Ishikawa (cell line): ENCODE results near the gene MAN2B2.

Experiments
- CEBPB ChIP-seq: IDR thresholded peaks from 2 replicates; pipeline ENCODE4 v1.6.1; 2012
- CREB1 ChIP-seq: IDR thresholded peaks from 2 replicates; pipeline ENCODE4 v1.6.1; 2012; ENCODE audit warnings: low read depth
- EGR1 ChIP-seq: IDR thresholded peaks from 2 replicates; pipeline ENCODE4 v1.6.1; 2012
- EP300 ChIP-seq: IDR thresholded peaks from 2 replicates; pipeline ENCODE4 v1.6.1; 2012; ENCODE audit warnings: borderline replicate concordance
- FOXM1 ChIP-seq: IDR thresholded peaks from 2 replicates; pipeline ENCODE4 v1.6.1; 2012; ENCODE audit warnings: low read depth, borderline replicate concordance
- NFIC ChIP-seq: IDR thresholded peaks from 2 replicates; pipeline ENCODE4 v1.6.1; 2012
- RAD21 ChIP-seq: IDR thresholded peaks from 2 replicates; pipeline ENCODE4 v1.6.1; 2012; ENCODE audit warnings: low read depth
- TAF1 ChIP-seq: IDR thresholded peaks from 2 replicates; pipeline ENCODE4 v1.6.1; 2012; ENCODE audit warnings: low read depth, mild to moderate bottlenecking
- TCF12 ChIP-seq: IDR thresholded peaks from 2 replicates; pipeline ENCODE4 v1.6.1; 2012; ENCODE audit warnings: low read depth
- TEAD4 ChIP-seq: IDR thresholded peaks from 2 replicates; pipeline ENCODE4 v1.6.1; 2012
- YY1 ChIP-seq: IDR thresholded peaks from 2 replicates; pipeline ENCODE4 v1.6.1; 2012; ENCODE audit warnings: low read depth
- ZBTB7A ChIP-seq: IDR thresholded peaks from 2 replicates; pipeline ENCODE4 v1.6.1; 2012; ENCODE audit warnings: low read depth
- TF ChIP-seq, protein P1 (sequence below): IDR thresholded peaks from 2 replicates; pipeline ENCODE4 v1.6.1; 2012; ENCODE audit warnings: low read depth, mild to moderate bottlenecking
- TF ChIP-seq, protein P2 (sequence below): IDR thresholded peaks from 2 replicates; pipeline ENCODE4 v1.6.1; 2012
- TF ChIP-seq, protein P3 (sequence below): IDR thresholded peaks from 2 replicates; pipeline ENCODE4 v1.6.1; 2012

MAN2B2 gene

DNA sequence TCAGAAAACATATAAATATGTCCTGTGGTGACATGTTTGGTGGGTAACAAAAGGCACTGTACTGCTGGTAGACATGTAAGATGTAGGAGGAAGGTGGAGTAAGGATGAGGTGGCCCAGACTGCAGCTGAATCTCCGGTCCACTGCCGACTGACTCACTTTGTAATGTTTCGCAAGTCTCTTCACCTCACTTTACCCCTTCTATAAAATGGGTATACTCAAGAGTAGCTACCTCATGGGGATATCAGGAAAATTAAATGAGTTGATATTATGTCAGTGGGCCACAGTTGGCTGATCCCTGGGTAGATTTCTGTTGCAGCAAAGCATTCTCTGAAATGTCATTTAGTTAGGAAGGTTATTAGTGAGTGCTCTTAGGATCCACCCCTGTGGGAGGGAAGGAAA is 87.6 kb downstream of the MAN2B2 start:
- no peak for TF ChIP-seq TCF12
- no peak for TF ChIP-seq CEBPB
- TF ChIP-seq TAF1 = no peak
- TF ChIP-seq NFIC = no peak
- TF ChIP-seq FOXM1 = no peak

DNA sequence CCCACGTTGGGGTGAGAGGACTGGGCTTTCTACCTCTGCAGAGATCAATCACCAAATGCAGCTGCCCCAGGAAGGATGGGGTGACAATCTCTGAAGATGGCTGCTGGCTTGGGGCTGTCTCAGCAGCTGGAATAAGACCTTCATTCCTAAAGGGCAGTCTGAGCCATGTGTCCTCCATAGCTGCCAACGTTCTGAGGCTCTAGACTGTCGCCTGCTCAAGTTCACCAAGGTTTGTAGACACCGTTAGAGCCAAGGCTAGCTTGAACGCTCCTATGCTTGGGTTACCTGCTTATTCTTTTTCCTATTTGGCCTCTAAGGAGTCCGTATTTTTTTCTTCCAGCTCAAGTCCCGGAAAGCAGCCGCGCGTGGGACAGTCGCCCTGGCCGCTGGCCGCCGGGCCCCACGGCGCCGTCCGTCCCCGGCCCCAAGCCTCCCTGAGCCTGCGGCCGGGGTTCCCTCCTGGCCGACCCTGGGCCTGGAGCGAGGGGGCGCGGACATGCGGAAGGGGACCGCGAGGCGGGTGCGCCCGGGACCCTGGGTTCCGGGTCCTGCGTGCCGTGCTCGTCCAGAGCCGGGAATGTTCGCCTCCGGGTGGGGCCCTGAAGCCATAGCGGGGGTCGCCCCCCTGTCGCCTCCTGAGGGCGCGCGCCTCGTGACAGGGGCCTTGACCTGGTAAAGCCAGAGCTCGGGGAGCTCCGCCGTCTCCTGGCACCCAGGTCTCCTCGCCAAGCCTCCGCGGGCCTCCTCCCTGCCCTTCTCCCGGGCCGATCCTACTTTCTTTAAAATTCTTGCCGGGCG is 88.8 kb downstream of the MAN2B2 start:
- TF ChIP-seq NFIC (no peak), TCF12 (no peak), TAF1 (no peak), FOXM1 (no peak), ZBTB7A (no peak), CEBPB (no peak), RAD21 (no peak), EP300 (no peak), CREB1 (no peak), TEAD4 (no peak), YY1 (no peak)
- TF ChIP-seq, protein P1, sequence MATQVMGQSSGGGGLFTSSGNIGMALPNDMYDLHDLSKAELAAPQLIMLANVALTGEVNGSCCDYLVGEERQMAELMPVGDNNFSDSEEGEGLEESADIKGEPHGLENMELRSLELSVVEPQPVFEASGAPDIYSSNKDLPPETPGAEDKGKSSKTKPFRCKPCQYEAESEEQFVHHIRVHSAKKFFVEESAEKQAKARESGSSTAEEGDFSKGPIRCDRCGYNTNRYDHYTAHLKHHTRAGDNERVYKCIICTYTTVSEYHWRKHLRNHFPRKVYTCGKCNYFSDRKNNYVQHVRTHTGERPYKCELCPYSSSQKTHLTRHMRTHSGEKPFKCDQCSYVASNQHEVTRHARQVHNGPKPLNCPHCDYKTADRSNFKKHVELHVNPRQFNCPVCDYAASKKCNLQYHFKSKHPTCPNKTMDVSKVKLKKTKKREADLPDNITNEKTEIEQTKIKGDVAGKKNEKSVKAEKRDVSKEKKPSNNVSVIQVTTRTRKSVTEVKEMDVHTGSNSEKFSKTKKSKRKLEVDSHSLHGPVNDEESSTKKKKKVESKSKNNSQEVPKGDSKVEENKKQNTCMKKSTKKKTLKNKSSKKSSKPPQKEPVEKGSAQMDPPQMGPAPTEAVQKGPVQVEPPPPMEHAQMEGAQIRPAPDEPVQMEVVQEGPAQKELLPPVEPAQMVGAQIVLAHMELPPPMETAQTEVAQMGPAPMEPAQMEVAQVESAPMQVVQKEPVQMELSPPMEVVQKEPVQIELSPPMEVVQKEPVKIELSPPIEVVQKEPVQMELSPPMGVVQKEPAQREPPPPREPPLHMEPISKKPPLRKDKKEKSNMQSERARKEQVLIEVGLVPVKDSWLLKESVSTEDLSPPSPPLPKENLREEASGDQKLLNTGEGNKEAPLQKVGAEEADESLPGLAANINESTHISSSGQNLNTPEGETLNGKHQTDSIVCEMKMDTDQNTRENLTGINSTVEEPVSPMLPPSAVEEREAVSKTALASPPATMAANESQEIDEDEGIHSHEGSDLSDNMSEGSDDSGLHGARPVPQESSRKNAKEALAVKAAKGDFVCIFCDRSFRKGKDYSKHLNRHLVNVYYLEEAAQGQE = no peak
- TF ChIP-seq, protein P2, sequence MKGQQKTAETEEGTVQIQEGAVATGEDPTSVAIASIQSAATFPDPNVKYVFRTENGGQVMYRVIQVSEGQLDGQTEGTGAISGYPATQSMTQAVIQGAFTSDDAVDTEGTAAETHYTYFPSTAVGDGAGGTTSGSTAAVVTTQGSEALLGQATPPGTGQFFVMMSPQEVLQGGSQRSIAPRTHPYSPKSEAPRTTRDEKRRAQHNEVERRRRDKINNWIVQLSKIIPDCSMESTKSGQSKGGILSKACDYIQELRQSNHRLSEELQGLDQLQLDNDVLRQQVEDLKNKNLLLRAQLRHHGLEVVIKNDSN = no peak
- TF ChIP-seq, protein P3, sequence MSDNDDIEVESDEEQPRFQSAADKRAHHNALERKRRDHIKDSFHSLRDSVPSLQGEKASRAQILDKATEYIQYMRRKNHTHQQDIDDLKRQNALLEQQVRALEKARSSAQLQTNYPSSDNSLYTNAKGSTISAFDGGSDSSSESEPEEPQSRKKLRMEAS = no peak

DNA sequence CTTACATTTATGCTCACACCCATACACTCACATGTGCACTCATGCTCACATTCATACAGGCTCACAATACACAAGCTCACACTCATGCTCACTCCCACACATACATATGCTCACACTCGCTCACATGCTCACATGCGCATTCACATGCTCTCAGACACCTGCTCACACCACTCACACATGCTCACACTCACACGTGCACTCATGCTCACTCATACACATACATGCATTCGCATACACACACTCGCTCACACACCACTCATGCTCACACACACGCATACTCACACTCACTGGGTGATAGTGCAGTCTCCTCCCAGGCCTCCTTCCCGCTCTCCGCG is 90.3 kb downstream of the MAN2B2 start:
- TF ChIP-seq NFIC (no peak), TEAD4 (no peak), FOXM1 (no peak), EP300 (no peak), CEBPB (no peak), TCF12 (no peak), YY1 (no peak), TAF1 (no peak), ZBTB7A (no peak), CREB1 (no peak), EGR1 (no peak), RAD21 (no peak)
- TF ChIP-seq, protein P1 = no peak
- TF ChIP-seq, protein P2 = no peak
- TF ChIP-seq, protein P3 = no peak

DNA sequence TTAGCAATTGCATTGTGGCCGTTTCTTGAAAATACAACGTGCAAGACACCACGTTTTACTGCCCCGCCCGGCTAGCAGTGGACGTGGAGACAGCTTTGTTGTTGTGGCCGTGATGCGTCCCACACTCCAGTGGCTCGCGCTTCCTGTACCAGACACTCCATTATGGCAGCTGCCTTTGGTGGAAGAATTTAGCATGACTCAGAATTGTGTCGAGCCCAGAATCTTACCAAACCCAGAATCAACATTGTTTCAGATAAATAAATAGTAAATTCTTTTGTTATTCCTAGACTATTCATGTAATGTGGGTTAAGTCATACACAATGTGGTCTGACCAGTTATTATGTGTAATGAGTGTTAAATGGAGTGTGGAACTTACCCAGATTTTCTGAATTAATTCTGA is 93.4 kb downstream of the MAN2B2 start:
- TF ChIP-seq EP300 (peak; percentile 60; the same call in 1 of the 2 replicates), FOXM1 (peak; percentile 52; the same call in 1 of the 2 replicates), TAF1 (no peak), NFIC (no peak; the same call in 1 of the 2 replicates), CEBPB (no peak), TCF12 (peak; percentile 72), CREB1 (no peak), YY1 (0 out of 2 replicates have a peak, but pooled peaks have one; percentile 49), ZBTB7A (no peak), RAD21 (no peak), TEAD4 (peak; percentile 61), EGR1 (no peak)
- TF ChIP-seq, protein P3 = no peak; the same call in 1 of the 2 replicates
- TF ChIP-seq, protein P1 = no peak
- TF ChIP-seq, protein P2 = no peak
